Measurements from ENCODE around the gene MAOB.
"Not testable (repeated sequence)": the region's sequence is repeated elsewhere in the genome, so short reads cannot be mapped to it uniquely, and the experiment has no call there.

Gene MAOB

GRCh38 chrX:43882294-43882681, at the start of gene MAOB:
MAOB (minus strand) TSS chrX:43882450; CDS start chrX:43882299, 151 bp downstream.
- peak; percentile 3 for DNase-seq

GRCh38 chrX:43922032-43922431, 39.8 kb upstream of the MAOB start:
- DNase-seq, result not testable (repeated sequence)

- not testable (repeated sequence) for DNase-seq
These were observed 28.5 kb upstream of the MAOB start for GRCh38 chrX:43910772-43911171.

- DNase-seq, result no peak
These were observed 27.8 kb upstream of the MAOB start for GRCh38 chrX:43910012-43910411.

- no peak for DNase-seq
These were observed 26.9 kb upstream of the MAOB start for GRCh38 chrX:43909141-43909540.

- no peak for DNase-seq
These were observed 17.9 kb upstream of the MAOB start for GRCh38 chrX:43899878-43900815.

- no peak for DNase-seq
These were observed 16.3 kb upstream of the MAOB start for GRCh38 chrX:43898406-43899035.

- DNase-seq, result no peak
These were observed 15.0 kb upstream of the MAOB start for GRCh38 chrX:43897290-43897689.

GRCh38 chrX:43892336-43892870, 10.2 kb upstream of the MAOB start:
- no peak for DNase-seq

- no peak for DNase-seq
These were observed 3.4 kb upstream of the MAOB start for GRCh38 chrX:43885617-43886016.

GRCh38 chrX:43881410-43882293, 598 bp downstream of the MAOB start:
- DNase-seq, result no peak

GRCh38 chrX:43880425-43880824, 1.8 kb downstream of the MAOB start:
- DNase-seq, result no peak

GRCh38 chrX:43878906-43879526, 3.2 kb downstream of the MAOB start:
- no peak for DNase-seq

- DNase-seq, result no peak
These were observed 5.6 kb downstream of the MAOB start for GRCh38 chrX:43876680-43877079.

- DNase-seq, result no peak
These were observed 11.4 kb downstream of the MAOB start for GRCh38 chrX:43870758-43871419.

- no peak for DNase-seq
These were observed 12.2 kb downstream of the MAOB start for GRCh38 chrX:43870011-43870410.

GRCh38 chrX:43868791-43869190, 13.5 kb downstream of the MAOB start:
- no peak for DNase-seq

GRCh38 chrX:43866423-43866822, 15.8 kb downstream of the MAOB start:
- no peak for DNase-seq

- no peak for DNase-seq
These were observed 16.5 kb downstream of the MAOB start for GRCh38 chrX:43865791-43866190.

- no peak for DNase-seq
These were observed 19.8 kb downstream of the MAOB start for GRCh38 chrX:43862434-43862833.

GRCh38 chrX:43861750-43862149, 20.5 kb downstream of the MAOB start:
- no peak for DNase-seq
